Renal cortical epithelial cell (primary cell): Measurements from ENCODE around the gene FOXP3. TPM values are rescaled to one million over a fixed set of nuclear protein-coding genes. Genes with fewer than 3 reads are reported as not detected.

Source experiments
- DNase-seq: peaks from one replicate; pipeline ENCODE4 v3.0.0-alpha.2; 2011; ENCODE audit warnings: low read depth
- total RNA-seq: library from RNA; depleted of rRNA; stranded (reverse); fragments of >200 nt; gene quantifications from 2 replicates; pipeline ENCODE4 v1.2.3, GENCODE V29; 2014

Gene FOXP3
- total RNA-seq, 1 donor from 2014 or later = 0.05 TPM

DNA sequence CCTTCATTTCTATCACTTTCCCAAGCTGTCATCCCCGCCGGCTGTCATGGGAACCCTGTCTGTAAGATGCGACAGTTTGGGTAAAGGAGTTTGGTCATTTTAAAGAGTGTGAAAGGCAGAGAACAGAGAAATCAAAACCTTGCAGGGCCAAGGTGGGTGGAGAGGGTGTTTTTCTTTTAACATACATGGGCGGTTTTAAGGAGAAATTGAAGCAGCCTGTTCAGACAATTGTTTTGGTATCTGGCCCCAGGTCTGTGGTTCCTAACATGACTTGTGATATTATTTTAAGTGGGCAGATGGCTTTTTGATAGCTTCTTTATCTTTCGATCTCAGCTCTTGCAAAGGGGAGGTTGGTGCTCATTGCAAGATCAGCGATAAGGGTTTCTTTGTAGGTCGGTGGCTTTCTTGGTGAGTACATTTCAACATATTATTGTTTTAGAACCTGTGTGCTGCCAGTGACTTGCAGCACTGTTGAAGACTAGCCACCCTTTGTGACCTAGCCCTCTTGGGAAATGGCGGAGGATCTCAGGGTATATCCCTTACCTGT, 8.7 kb upstream of the FOXP3 start:
- no peak for DNase-seq

DNA sequence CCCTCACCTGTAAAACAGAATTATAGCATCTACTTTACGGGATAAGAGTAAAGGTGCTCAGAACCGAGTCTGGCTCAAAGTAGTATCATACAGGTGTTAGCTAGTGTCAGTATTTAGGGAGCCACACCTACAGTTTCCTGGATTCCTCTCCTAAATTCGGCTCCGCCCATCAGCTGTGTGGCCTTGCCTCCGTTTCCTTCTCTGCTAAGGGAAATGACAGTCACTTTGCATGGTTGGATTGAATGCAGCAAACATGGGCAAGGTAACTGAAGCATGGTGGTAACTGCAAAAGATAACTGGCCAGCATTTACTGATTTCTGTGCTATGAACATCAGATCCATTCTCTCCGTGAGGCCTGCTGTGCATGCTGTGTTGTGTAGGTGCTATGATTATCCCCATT, 7.9 kb upstream of the FOXP3 start:
- no peak for DNase-seq

DNA sequence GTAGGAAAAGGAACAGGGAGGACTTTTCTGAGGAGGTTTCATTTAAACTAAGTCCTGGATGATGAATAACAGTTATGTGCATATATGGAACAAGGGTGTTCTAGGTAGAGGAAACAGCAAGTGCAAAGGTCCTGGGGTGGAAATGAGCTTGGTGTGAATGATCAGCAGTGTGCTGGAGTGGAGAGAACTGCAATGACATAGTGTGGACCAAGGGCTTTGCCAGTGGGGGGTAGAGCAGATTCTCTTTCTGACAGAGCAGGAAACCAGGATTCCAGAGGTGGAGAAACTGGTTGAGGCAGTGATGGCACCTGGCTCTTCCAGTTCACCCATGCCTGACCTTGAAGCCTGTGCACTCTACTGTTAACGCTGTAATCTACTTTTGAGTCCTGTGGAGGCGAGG, 6.8 kb upstream of the FOXP3 start:
- DNase-seq = no peak

DNA sequence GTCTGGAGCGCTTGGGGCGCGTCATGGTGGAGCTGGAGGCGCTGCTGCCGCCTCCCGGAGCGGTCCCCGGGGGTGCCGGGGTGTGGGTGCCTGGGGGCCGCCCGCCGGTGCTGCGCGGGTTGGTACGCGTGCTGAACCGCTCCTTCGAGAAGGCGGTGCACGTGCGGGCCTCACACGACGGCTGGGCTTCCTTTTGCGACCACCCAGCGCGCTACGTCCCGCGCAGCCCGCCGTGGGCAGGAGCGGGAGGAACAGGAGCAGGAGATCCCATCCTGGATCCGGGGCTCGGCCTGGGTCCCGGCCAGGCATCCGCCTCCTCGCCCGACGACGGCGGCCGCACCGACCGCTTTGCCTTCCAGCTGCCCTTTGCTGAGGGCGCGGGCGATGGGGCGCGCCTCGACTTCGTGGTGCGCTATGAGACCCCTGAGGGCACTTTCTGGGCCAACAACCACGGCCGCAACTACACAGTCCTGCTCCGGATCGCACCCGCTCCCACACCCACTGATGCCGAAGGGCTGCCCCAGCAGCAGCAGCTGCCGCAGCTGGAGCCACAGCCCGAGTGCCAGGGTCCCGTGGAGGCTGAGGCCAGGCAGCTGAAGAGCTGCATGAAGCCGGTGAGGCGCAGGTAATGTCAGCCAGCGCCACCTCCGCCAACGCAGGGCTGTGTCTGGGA, 5.9 kb upstream of the FOXP3 start:
- DNase-seq = no peak

DNA sequence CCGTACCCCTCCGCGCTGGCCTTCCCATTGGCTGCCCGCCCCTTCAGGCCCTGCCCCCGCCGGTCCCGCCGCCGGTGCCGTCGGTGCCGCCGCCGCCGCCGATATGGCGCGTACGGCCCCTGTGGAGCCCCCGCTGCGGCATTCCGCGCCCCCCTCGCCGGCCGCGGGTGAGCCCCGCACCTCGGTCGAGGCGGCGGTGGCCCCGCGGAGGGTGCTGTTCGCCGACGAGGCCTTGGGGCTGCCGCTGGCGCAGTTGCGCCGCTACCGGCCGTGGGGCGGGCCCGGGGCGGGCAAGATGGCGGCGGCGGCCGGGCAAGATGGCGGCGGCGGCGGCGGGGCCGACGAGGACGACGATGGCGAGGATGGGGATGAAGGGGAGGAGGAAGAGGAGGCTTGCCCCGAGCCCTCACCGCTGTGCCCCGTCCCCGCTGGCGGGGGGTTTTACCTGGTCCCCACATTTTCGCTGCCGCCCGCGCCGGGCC, 5.3 kb upstream of the FOXP3 start, which contains the start of gene PPP1R3F:
Gene PPP1R3F (plus strand): TSS at position 27 of the 482 bp plus-strand sequence. CDS start 77 bp downstream, at position 104.
- DNase-seq = no peak

DNA sequence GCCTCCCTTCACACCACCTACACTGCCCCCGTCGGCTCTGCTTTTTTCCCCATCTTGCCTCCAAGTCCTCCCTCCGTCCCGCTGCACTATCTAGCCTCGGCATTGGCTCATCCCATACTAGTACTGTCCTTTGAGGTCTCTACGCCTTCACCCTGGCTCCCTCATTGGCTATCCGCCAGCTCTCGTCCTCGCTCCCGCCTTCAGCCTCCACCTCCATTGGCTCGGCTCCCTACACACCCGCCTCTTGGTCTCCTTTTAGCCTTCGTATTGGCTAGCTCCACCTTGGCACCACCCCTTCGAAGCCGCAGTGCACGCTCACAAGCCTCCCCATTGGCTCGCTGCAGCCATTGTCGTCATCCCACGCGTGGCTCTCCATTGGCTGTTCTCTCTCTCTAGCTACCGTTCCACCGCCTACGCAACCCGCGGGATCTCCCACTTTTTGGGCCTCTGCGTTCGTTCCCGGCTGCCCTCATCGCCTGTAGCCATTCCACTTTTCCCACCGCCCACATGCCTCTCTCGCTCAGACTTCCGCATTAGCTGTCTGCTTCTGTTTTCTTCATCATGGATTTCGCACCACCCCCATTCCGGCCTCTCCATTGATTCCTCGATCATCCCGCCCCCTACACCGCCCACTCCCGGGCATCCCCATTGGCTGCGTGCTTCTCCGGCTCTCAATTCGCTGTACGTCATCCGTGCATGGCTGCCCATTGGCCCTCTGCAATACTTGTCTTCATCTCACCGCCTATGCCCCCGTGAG, 4.7 kb upstream of the FOXP3 start:
- peak; percentile 94 for DNase-seq

DNA sequence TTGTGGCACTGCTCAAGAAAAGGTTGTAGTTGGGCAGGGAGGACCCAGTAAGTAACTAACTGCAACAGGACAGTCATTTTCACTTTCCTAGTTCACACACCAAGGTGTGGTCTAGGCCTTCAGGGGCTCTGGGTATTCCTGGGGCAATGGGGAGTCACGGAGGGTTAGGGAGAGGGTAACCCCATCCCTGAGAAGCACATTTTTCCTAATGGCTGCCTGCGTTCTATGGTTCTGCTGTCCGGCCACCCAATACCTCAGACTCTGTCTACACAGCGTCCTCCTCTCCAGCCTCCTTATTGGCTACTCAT, 4.1 kb upstream of the FOXP3 start:
- no peak for DNase-seq

DNA sequence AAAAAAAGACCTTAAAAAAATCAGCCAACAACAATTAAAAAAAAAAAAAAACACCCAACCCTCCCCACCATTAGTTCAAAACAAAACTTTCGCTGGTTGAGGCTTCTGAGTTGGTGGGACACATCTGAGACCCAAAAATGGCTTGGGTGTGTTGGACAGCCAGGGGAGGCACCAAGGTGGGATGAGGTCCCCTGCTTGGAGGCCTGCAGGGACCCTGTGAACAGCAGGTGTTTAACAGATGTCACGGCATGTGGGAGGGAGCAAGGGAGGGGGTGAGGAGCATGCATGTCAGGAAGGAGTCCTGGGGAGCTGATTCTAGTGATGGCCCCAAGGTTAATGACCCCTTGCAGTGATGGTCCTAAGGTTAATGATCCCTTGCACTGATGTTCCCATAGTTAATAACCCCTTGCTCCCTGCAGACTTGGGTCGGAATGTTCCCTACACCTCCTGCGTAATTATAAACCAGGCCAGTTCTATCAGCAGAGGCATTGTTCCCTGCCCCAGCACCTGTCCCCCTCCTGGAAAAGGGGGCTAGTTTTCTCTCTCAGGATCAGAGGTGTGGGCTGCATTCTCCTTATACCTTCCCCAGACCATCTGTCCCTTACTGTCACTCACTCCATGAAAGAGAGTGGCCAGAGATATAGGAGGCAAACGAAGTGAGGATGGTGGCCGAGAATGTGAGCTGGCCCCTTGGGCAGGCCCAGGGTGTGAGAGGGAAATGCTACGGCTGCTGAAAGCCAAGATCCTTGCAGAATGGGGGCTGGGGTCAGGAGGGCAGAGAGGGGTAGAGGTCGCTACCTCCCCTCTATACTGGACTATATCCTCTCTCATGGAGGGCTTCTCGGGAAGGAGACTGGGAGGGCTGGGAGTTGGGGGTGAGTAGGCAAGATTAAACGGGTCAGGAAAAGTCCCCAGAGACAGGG, 2.3 kb upstream of the FOXP3 start:
- DNase-seq = no peak

DNA sequence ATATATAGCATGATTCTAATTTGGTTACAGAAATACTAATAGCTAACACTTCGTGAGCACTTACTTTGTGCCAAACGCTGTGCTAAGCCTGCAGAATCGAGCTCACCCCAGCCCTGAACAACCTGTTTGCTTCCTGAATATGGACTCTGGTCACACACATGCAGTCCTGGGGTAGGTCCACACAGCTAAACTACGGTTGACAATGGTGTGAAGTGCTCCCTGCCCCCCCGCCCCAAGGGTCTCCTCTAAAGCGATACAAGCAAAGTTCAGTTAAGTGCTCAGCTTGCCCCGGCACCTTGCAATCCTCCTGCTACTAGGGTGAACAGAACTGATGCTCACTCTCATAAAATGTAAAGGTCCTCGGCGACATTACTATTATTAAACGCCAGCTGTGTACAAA, 879 bp downstream of the FOXP3 start:
- DNase-seq = no peak

DNA sequence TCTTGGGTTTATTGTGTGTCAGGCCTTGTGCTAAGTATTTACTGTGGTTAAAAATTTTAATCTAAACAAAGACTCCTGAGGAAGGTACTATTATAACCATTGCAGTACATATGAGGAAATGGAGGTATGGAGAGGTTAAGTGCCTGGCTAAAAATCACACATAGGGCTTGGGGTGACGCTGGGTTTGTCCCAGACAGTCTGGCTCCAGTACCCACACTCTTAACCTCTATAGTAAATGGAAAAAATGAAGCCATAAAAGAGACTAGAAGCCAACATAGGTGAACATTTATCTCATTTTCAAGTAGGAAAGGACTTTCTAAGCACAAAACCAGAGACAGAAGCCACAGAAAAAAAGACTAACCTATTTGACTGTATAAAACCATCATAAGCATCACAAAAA, 1.9 kb downstream of the FOXP3 start:
- DNase-seq = no peak

DNA sequence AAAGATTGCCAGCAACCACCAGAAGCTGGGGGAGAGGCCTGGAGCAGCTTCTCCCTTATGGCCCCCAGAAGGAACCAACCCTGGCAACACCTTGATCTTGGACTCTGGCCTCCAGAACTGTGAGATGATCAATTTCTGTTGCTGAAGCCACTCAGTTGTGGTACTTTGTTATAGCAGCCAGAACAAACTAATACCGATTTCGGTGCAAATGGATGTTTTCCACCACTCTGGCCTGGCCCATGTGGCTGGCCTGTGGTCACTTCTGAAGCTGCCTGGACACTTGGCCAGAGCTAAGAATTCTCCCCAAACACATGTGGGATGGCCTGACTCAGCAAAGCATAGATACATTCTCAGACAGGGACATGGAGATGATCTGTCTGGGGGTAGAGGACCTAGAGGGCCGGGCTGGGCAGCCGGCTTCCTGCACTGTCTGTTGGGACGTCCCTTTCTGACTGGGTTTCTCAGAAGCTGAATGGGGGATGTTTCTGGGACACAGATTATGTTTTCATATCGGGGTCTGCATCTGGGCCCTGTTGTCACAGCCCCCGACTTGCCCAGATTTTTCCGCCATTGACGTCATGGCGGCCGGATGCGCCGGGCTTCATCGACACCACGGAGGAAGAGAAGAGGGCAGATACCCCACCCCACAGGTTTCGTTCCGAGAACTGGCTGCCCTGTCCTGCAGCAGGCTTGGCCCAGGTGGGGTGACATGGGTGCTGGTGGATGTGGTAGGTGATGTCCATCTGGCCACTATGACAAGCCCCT, 4.1 kb downstream of the FOXP3 start:
- no peak for DNase-seq

DNA sequence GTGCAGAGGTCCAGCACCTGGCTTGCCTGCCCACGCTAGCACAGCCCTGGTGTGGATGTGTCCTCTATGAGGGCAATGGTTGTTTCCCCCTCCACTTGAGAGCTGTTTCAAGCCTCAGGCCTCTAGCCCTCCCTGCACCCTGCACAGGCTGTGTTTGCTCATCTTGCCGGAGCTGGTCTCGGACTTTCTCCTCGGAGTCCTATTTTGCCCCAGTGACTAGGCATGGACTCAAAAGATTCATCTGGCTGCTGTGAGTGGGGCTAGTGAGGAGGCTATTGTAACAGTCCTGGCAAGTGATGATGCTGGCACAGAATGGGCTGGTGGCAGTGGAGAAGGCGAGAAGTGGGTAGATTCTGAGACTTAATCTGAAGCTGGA, 5.8 kb downstream of the FOXP3 start:
- DNase-seq = no peak

DNA sequence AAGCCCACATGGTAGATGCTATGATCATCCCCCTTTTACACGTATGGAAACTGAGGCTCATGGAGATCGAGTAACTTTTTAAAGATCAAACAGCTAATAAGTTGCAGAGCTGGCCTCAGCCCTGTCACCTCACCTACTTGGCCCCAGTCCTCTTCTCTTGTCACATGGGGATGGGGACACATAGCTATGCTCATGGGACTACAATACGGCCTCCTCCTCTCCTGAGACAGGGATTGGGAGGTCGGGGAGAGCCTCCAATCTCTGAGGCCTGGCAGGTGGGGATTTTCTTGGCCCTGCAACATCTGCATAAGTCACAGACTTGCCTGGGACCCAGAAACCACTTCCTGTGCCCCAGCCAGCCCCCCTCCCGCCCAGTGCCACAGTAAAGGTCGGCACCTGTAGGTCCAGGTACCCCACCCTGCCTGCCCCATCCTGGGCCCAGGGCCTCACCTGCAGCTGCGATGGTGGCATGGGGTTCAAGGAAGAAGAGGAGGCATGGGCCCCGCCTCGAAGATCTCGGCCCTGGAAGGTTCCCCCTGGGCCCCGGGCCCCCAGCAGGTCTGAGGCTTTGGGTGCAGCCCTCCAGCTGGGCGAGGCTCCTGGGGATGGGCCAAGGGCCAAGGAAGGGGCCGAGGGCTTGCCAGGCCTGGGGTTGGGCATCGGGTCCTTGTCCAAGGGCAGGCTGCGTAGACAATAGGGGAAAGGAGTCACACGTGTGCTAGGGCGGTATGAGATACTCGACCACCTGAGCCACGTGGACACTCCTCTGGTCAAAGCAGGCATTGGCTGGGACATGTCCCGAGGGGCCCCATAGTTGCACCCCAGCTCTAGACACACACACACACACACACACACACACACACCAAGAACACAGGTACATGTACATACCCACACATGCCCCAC, 6.4 kb downstream of the FOXP3 start:
- no peak for DNase-seq

DNA sequence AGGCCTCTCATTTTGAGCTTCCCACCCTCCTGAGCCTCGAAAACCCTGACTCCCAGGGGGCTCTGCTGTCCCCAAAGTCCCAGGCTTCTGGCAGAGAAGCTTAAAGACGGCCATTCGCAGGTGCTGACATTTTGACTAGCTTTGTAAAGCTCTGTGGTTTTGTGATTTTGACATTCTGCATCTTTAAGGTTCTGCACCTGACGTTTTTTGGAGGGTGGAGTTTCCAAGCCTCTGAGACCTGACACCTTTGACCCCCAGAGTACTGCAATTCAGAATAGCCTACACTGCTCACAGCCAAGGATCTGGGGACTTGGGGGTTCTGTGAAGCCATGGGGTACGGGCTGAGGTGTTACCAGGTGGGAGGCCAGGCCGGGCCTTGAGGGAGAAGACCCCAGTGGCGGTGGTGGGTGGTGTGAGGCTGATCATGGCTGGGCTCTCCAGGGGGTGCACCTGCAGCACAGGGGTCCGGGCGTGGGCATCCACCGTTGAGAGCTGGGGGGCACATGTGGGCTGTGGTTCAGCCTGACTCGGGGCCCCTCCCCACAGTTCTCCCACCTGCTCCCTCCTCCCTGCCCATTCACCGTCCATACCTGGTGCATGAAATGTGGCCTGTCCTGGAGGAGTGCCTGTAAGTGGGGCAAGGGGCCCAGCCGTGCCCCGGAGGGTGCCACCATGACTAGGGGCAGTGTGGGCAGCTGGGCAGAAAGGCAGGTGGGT, 7.3 kb downstream of the FOXP3 start:
- DNase-seq = no peak

DNA sequence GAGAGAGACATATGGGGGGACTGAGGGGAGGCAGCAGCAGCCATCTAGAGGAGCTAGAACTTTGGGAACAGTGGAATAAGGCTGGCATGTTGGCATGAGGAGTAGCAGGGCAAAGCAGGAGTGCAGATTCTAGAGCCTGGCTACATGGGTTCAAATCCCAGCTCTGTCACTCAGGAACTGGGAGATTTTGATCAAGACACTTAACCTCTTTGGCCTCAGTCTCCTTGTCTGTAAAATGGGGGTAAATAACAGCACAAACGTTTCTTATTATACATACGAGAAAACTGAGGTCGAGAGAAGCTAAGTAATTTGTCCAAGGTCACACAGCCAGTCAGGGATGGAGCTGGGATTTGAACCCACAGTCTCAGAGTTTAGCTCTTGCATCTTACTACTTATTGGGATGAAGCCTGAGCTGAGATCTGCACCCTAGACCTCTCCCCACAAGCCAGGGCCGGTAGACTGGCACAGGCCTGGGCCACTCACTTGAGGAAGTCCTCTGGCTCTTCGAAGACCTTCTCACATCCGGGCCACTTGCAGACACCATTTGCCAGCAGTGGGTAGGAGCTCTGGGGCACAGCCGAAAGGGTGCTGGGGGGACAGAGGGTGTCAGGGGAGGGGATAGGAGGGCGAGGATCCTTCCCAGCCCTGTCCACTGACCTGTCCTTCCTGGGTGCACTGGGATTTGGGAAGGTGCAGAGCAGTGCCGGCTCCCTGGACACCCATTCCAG, 8.1 kb downstream of the FOXP3 start:
- DNase-seq = no peak

DNA sequence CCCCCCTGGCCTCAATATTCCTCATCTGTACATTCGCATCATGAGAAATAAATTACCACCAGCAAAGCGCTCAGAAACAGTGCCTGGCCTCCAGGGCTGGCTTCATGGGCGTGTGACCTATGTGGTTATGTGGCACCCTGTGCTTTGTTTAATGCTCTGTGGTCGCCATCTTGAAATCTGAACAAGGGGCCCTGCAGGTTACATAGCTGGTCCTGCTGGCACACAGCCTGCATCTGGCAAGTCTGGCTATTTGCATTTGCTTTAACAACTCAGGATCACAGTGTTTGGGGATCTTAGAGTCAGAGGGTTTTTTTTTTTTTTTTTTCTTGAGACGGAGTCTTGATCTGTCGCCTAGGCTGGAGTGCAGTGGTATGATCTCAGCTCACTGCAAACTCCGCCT, 9.9 kb downstream of the FOXP3 start:
- no peak for DNase-seq

DNA sequence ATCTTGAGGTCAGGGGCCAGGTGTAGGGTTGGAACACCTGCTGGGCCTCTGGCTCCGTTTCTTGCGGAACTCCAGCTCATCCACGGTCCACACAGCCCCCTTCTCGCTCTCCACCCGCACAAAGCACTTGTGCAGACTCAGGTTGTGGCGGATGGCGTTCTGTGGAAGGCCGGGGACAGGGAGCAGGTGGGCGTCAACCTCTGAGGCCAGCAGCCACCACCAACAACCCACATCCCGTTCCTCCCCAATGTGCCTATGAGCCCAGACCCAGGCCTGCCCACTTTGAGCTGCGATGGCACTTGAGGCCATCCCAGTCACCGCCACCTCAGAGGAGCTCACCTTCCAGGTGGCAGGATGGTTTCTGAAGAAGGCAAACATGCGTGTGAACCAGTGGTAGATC, 13.2 kb downstream of the FOXP3 start:
- no peak for DNase-seq

DNA sequence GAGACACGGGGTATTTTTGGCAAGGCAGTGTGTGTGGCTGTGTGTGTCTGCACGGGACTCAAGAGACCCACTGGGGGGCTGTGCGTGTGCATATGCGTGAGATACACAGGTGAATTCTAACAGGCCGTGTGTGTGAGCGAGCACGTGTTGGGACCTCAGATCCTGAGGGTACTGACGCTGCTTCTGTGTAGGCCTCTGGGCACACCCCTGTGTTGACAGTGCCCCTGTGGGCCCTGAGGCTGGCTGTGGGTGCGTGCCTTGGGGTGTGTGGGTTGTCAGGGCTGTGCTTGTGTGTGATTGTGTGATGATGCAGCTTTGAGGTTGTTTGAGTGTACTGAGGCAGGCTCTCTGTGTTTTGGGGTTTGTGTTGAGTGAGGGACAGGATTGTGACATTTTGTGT, 13.9 kb downstream of the FOXP3 start:
- no peak for DNase-seq

DNA sequence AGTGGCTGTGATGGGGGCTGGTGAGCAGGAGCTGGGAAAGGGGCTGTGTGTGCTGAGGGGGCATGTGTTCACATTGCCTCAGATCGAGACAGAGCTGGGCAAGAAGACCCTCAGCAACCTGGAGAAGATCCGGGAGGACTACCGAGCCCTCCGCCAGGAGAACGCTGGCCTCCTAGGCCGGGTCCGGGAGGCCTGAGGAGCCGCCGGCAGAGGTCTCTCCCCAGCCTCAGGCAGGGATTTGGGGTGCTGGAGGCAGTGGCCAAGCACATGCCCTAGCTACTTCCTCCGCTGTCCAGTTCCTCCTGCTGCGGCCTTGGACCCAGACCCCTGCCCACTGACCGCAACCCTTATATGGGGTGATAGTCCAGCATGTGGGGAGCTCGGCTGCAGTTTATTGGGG, 14.4 kb downstream of the FOXP3 start:
- DNase-seq = no peak
